Amniotic epithelial cell (primary cell): ENCODE measurements around the gene CCDC107.
"Not testable (repeated sequence)": the region's sequence is repeated elsewhere in the genome, so short reads cannot be mapped to it uniquely, and the experiment has no call there.

Experiments used
- DNase-seq: peaks from one replicate; pipeline ENCODE4 v3.0.0-alpha.2; 2010; ENCODE audit warnings: low read depth

CCDC107 gene

DNA sequence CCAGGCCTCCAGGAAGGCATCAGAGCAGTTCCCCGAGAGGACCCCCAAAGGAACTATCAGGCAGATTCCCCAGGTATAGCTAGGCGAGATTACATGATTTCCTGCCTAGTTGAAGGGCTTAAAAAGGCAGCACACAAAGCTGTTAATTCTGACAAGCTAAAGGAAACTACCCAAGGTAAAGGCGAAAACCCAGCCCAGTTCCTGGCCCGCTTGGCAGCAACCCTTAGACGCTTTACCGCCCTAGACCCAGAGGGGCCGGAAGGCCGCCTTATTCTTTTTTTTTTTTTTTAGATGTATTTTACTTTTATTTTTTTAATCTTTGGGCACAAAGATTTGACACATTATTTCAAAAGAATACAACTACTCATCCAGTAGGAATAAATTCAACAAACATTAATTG is 19.3 kb upstream of the CCDC107 start:
- DNase-seq: not testable (repeated sequence)

DNA sequence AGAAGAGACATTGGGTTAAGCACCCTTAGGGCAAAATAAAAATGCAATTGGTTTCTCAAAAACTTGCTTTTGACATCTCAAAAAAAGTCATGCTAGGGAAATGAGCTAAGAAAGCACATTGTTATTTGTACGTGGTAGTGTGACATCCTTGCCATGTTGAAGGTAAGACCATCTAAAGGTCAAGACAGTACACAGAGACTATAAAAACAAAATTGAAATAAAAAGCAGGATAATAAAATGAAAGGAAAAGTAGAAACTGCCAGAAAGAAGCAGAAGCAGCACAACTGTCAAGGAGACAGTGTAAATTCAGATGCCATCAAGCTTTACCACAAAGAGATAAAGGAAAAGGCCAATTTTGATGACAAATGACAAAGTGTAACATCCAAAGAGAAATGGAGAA is 18.9 kb upstream of the CCDC107 start:
- not testable (repeated sequence) for DNase-seq

DNA sequence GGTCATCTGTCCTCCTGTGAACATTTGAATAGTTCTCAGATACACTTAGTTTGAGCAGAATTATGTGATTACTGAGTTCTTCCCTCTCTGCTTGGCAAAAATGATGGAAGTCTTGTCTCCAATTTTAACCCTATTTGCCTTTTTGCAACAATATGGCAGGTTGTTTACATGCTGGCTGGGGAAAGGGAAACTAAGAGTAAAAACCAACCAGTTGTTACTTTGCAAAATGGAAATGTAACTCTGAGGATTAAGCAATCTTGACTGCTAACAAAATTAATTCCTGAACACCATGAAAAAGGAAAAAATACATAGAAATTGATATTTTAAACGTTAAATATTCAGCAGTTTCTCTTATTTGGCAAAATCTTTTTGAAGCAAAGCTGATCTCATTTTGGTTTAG is 18.5 kb upstream of the CCDC107 start:
- no peak for DNase-seq

DNA sequence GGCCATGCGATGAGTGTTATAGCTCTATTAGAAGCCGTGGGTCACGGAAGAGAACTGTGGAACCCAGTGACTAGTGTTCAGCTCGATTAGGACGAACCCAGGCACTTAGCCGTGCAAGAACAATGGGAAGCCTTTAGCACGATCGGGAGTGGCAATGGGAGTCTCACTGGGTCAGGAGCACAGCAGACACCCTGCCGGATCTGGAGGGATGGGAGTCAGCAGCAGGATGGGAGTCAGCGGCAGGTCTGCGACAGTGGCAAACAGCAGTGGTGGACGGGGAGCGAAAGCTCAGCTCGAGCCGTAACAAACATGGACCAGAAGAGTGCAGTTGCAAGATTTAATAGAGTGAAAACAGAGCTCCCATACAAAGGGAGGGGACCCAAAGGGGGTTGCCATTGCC is 17.7 kb upstream of the CCDC107 start:
- not testable (repeated sequence) for DNase-seq

DNA sequence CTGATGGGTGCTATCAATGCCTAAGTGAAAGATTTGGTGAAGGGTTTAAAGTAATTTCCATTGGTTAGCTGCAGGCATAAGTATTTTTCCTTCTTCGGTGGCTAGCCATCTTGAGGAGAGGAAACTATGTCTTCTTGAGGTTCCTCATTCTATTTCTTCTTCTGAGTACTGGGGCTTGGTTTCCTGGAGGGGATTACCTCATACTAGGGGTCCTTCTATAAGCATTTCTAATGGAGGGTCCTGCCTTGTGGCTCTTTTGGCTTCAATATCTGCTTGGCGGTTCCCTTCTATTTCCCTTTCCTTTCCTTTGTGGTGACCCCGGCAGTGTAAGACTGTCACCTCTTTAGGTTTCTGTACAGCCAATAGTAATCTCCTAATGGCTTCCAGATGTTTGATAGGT is 16.6 kb upstream of the CCDC107 start:
- not testable (repeated sequence) for DNase-seq

DNA sequence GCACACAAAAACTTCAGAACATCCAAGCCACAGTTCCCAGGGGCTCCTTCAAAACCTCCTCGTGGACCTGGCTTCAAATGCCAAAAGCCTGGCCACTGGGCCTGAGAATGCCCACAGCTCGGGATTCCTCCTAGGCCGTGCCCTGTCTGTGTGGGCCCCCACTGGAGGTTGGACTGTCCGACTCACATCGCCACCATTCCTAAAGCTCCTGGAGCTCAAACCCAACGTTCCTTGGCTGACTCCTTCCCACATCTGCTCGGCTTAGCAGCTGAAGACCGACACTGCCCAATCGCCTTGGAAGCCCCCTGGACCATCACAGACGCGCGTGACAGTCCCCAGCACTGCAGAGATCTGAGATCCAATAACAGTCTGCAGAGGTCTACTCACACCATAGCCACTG is 15.0 kb upstream of the CCDC107 start:
- DNase-seq: no peak

DNA sequence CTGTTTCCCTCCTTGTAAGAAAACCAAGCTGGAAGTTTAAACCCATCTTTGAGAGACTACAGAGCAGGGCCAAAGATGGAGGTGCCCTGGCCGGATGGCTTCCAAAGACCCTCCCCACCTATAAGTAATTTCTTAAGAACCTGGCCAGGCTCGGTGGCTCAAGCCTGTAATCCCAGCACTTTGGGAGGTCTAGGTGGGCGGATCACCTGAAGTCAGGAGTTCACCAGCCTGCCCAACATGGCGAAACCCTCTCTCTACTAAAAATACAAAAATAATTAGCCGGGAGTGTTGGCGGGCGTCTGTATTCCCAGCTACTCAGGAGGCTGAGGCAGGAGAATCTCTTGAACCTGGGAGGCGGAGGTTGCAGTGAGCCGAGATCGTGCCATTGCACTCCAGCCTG is 12.4 kb upstream of the CCDC107 start:
- not testable (repeated sequence) for DNase-seq

DNA sequence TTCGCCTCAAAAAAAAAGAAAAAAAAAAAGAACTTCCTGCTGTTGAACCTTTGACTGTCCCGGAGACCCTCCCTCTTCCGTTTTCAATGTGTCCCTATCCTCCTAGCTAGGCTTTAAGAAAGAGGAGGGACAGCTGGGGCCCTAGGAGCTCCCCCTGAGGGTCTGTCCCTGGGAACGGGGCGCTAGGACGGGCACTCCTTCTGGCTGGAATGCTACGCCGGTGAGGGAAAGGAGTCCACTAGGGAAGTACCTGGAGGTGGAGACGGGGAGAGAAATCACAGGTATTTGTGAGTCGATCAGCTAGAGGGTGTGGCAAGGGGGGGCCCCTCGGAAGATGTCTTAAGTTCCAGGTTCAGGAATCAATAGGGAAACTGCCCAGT is 11.9 kb upstream of the CCDC107 start:
- DNase-seq: no peak

DNA sequence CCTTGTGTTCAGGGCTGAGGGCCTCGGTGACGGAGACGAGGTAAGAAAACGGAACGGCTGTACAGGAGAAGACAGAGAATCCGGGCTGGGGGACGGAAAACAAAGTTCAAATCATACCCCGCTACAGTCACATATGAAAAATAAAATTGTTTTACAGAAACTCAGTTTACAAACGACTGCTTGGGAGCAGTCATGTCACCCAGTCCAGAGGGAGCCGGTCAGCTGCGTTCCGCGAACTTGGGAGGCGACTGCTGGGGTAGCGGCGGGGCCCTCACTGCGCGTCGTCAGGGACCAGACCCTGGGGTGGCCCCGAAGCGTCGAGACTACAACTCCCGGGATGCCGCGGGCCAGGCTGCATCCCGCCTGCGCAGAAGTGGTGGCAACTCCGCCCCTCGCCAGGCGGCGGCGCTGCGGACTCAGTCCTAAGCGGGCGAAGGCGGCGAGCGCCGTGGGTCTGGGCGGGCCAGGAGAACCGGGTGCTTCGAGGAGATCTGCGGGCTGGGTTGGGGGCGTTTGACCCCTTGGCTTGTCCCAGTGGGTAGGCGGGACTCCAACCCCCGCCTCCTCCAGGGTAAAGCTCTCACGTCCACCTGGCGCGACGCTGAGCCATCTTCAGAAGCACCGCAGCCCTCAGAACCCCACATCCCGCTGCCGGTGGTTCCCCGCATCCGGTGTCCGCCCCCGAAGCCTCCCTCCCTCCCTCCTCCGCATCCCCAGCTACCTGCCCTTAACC is 11.4 kb upstream of the CCDC107 start:
- DNase-seq: peak; percentile 73

DNA sequence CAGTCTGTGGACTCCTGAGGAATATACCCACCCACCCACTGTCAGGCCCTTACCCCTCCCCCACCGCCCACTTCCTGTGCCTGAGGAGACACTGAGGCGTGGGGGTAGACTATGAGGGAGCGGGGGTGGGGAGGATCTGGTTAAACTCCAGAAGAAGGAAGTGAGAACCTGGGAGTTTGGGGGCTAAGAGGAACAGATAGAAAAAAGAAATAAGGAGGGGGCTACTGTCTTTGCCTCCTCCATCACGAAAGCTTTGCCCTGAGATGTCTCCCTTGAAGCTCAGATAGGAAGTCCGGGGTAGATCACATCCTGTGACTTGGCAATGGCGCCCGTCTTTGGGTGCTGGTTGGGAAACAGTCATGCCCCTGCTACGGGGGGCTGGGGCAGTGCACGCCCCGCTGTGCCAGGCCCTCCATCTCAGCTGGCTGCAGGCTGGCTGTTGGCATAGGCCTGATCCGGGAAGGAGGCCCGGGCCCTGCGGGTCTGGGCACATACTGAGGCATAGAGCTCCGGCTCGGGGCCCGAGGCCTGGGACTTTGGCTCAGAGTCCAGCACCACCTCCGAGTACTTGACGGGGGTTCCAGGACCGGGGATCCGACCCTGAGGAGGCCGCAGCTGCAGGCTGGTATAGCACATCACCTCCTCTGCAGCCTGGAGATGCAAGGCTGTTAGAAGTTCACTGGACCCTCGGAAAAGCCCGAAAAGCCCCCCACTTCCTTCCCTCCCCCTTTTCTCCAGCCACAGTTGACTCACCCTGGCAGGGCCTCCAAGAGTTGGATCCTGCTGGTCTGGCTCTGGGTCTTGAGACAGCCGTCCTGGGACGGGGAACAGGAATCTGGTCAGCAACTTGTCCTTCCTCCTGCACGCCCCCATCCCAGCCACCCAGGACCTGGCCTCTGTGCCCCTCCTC is 8.4 kb upstream of the CCDC107 start:
- no peak for DNase-seq

DNA sequence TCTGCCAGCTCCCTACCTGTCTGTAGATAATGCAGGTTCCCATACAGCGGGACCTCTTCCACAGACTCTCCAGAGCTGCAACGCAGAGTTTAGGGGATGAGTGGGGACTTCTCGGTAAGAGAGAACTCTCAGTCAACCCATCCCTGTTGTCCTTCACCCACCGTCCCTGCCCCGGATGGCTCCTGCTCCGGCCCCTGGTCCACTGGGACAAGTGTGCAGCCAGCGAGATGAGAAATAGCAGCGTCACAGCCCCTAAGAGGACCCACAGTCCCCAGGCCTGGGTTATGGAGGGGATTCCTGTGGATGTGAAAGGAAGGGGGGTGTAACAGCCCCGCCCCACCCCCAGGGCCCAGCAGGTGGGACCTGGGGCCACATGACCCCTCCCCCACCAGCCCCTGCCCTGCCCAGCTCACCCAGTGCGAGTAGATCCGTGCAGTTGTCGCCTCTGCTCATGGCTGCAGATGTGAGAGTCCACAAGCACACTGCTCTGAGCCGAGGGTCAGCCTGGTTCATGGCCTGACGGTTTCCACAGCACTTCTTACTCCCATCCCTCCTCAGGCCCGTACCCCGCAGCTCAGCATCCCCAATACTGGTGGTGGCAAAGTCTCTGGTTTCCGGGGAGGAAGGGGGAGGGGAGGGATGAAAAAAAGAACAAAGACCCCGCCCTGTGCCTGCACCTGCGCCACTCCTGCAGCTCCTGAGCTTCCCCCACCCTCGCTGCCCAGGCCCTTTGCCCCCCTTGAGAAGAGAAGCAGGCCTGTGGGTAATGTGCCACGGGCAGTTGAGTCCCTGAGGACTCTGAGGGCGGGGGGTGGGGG is 7.5 kb upstream of the CCDC107 start, which contains the start of gene SIT1:
Gene SIT1, minus strand, starts transcription at position 591 of the 818 bp plus-strand sequence. Its CDS starts 78 bp downstream, at position 513.
- no peak for DNase-seq

DNA sequence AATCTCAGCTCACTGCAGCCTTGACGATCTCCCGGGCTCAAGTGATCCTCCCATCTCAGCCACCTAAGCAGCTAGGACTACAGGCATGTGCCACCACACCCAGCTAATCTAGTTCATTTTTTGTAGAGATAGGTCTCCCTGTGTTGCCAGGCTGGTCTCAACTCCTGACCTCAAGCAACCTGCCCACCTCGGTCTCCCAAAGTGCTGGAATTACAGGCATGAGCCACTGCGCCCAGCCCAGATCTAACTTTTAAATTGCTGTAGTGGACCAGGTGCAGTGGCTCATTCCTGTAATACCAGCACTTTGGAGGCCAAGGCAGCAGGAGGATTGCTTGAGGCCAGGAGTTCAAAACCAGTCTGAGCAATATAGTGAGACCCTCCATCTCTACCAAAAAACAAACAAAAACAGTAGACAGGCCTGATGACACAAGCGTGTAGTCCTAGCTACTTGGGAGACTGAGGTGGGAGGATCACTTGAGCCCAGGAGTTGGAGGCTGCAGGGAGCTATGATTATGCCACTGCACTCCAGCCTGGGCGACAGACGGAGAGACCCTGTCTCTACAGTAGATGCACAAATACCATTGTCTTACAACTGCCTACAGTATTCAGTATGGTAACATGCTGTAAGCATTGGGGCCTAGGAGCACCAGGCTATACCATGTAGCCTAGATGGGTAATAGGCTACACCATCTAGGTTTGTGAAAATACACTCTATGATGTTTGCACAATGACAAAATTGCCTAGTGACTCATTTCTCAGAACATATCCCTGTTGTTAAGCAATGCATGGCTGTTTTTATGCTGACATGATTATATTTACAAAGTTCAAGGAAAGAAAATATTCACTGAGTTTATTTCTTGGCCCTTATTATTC is 5.9 kb upstream of the CCDC107 start:
- peak; percentile 84 for DNase-seq

DNA sequence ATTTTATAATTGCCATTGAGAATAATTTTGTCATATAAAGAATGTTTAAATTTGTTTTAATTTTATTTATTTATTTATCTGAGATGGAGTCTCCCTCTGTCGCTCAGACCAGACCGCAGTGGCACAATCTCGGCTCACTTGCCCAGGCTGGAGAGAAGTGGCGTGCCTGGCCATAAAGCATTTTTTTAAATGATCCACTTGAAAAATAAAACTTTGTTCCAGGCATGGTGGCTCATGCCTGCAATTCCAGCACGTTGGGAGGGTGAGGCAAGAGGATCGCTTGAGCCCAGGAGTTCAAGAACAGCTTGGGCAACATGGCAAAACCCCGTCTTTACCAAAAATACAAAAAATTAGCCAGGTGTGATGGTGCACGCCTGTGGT is 5.3 kb upstream of the CCDC107 start:
- DNase-seq: no peak

DNA sequence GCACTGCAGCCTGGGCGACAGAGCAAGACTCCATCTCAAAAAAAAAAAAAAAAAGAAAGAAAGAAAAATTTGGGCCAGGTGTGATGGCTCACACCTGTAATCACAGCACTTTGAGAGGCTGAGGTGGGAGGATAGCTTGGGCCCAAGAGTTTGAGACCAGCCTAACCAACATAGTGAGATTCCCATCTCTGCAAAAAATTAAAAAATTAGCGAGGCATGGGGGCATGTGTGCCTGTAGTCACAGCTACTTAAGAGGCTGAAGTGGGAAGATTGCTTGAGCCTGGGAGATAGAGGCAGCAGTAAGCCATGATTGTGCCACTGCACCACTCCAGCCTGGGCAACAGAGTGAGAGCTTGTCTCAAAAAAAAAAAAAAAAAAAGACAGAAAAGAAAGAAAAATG is 4.5 kb upstream of the CCDC107 start:
- no peak for DNase-seq

DNA sequence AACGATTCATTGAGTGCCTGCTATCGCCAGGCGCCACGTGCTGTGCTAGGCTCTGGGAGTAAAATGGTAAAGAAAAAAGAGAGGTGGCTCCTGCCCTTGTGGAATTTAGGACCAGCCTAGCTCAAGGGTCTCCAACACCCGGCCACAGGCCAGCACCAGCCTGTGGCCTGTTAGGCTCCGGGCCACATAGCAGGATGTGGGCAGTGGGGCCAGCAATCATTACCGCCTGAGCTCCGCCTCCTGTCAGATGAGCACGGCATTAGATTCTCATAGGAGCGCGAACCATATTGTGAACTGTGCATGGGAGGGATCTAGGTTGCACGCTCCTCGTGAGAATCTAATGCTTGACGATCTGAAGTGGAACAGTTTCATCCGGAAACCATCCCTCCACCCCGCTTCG is 1.7 kb upstream of the CCDC107 start:
- DNase-seq: no peak

DNA sequence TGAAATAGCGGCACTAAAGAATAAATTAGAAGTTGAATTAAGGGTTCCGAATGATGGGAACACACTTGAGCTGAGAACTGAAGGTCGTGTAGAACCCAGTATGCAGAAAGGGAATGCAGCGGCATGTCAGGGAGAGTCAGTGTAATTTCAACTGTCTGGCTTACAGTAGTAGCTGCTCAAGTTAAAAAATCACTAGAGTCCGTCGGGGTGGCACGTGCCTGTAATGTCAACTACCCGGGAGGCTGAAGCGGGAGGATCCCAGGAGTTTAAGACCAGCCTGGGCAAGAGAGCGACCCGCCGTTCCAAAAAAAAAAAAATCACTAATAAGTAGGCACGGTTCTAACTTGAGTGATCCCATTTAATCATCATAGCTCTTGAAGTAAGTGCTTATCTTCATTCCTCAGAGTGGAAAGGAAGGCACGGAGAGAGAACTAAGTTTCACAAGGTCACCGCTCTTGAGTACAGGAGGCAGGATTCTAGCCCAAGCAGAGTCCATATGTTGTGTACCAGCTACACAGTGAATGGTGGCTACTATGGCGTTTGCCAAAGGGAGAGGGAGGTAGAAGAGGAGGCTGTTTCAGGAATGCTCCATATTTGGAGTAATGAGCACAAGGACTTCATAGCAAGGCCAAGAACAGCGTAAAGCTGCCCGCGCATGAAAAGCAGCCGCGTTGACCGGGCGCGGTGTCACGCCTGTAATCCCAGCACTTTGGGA is 1.1 kb upstream of the CCDC107 start:
- DNase-seq: peak; percentile 76

DNA sequence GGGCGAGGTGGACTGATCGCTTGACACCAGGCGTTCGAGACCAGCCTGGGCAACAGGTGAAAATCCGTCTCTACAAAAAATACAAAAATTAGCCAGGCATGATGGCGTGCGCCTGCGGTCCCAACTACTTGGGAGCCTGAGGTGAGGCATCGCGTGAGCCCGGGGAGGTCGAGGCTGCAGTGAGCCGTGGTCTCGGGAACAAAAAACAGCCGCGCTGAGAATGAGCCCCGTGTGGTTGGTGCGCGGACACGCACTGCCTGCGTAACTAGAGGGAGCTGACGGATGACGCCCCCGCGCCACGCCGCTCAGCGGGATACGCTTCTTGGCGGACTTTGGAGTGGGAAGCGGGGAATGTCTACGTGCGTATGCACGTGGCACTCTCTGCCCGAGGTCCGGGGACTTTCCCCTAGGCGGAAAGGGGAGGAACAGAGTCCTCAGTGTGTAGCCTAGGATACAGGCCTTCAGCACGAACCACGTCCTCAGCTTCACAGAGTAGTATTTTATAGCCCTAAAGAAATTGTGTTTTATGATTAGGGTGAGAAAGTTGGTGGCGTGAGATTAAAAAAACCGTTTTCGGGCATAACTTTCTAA is 451 bp upstream of the CCDC107 start, which contains the start of gene RMRP:
Gene RMRP, minus strand, starts transcription at position 474 of the 591 bp plus-strand sequence.
- DNase-seq: peak; percentile 100

DNA sequence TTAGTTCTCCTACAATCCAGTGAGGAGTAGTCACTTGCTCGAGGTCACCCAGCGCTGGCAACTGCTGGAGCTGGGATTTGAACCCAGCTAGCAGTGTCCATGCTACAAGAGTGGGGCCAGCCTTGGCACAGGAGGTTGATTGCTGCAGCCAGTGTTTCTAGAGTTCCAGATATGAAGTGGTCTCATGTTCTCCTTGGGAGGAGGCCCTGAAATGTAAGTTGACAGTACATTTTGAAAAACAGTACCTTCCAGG is 802 bp downstream of the CCDC107 start:
- DNase-seq: peak; percentile 41

DNA sequence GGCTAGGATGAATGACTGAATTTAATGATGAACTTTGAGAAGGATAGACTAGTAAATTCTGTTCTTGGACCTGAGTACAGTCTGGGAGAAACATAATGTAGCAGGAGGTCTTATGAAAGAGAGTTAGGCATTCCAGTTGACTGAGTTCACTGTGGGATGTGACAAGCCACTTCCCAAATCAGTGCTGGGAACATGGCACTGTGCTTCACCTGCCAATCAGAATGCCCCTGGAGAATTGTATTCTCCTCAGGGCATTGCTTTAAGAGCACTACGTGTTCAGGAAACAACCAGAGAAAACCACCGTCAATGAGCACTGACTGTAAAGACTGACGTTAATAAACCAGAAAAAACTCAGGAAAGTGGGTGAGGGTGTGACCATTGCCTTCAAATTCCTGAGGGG is 1.2 kb downstream of the CCDC107 start:
- no peak for DNase-seq

DNA sequence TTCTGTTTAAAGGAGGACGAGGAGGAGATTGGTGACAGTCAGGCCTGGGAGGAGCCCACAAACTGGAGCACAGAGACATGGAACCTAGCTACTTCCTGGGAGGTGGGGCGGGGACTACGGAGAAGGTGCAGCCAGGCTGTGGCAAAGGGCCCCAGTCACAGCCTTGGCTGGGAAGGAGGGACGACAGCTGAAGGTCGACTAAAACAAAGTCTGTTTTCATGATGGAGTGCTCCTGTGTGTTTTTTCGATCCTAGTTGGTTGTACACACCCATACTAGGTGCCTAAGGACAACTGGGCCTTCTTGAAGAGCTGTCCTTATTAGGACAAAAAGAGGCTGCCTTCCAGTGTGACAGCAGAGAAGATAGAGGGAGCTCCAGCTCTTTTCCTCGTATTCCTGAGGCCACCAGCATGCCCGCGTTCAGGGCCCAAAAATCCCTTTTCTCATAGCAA is 2.9 kb downstream of the CCDC107 start:
- peak; percentile 39 for DNase-seq
